ENCODE measurements around the gene ATG4B.

DNA sequence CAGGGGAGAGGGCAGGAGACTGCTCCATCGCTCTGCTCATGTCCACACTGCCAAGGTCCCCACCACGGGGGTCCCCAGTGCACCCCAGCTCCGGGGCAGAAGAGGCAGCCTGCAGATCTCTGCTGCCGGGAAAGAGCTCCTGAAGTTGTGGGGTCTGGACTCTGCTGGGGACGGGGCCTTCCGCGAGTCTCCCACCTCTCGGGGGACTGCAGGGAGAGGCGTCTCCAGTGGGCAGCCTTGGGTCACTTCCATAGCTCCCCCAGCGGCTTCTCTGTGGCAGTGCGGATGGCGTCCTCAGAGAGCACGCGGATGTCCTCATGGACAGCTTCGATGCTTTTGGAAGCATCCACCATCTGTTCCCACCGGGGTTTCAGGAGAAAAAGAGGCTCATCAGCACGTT lies 38.4 kb downstream of the ATG4B start:
- no peak for TF ChIP-seq CTCF (IDR thresholded peaks at IDR 0.05)
- TF ChIP-seq POLR2A (IDR thresholded peaks at IDR 0.05), result no peak

Data from right lobe of liver (tissue), 4 donors.